ENCODE results near the gene CD53.

The CD53 gene

GRCh38 chr1:110936567-110936966, 63.6 kb downstream of the CD53 start:
- no peak for TF ChIP-seq SPI1 (IDR thresholded peaks at IDR 0.05; ENCODE audit: low read depth, low read length)
- TF ChIP-seq TAF1 (IDR thresholded peaks at IDR 0.05; ENCODE audit: low read depth, low read length), result no peak
- no peak for TF ChIP-seq POLR2AphosphoS5 (IDR thresholded peaks at IDR 0.05; ENCODE audit: low read depth, low read length)
- no peak for TF ChIP-seq PAX5 (IDR thresholded peaks at IDR 0.05; ENCODE audit: insufficient read depth, low read length, severe bottlenecking)
- TF ChIP-seq POU2F2 (IDR thresholded peaks at IDR 0.05; ENCODE audit: low read depth, low read length), result no peak
- no peak for TF ChIP-seq POLR2A (IDR thresholded peaks at IDR 0.05; ENCODE audit: low read depth, low read length)
- no peak for FAIRE-seq

GRCh38 chr1:110944806-110945205, 71.9 kb downstream of the CD53 start:
- TF ChIP-seq TAF1 (IDR thresholded peaks at IDR 0.05; ENCODE audit: low read depth, low read length) (no peak), POLR2A (IDR thresholded peaks at IDR 0.05; ENCODE audit: low read depth, low read length) (no peak), SPI1 (IDR thresholded peaks at IDR 0.05; ENCODE audit: low read depth, low read length) (no peak), POU2F2 (IDR thresholded peaks at IDR 0.05; ENCODE audit: low read depth, low read length) (no peak), PAX5 (IDR thresholded peaks at IDR 0.05; ENCODE audit: insufficient read depth, low read length, severe bottlenecking) (no peak), POLR2AphosphoS5 (IDR thresholded peaks at IDR 0.05; ENCODE audit: low read depth, low read length) (no peak)
- DNase-seq (ENCODE audit: insufficient read length, low spot score) (no peak), FAIRE-seq (no peak)

More at GRCh38 chr1:110936567-110936966, 63.6 kb downstream of the CD53 start:
- no peak for DNase-seq (ENCODE audit: insufficient read length, low spot score)

- TF ChIP-seq TAF1 (IDR thresholded peaks at IDR 0.05; ENCODE audit: low read depth, low read length), result no peak
- TF ChIP-seq POU2F2 (IDR thresholded peaks at IDR 0.05; ENCODE audit: low read depth, low read length), result no peak
- TF ChIP-seq PAX5 (IDR thresholded peaks at IDR 0.05; ENCODE audit: insufficient read depth, low read length, severe bottlenecking), result no peak
- TF ChIP-seq SPI1 (IDR thresholded peaks at IDR 0.05; ENCODE audit: low read depth, low read length), result no peak
- TF ChIP-seq POLR2A (IDR thresholded peaks at IDR 0.05; ENCODE audit: low read depth, low read length), result no peak
- TF ChIP-seq POLR2AphosphoS5 (IDR thresholded peaks at IDR 0.05; ENCODE audit: low read depth, low read length), result no peak
- FAIRE-seq (no peak), DNase-seq (ENCODE audit: insufficient read length, low spot score) (no peak)
Measured at GRCh38 chr1:110945626-110946025, 72.7 kb downstream of the CD53 start.

- FAIRE-seq (no peak), DNase-seq (ENCODE audit: insufficient read length, low spot score) (no peak)
- TF ChIP-seq TAF1 (IDR thresholded peaks at IDR 0.05; ENCODE audit: low read depth, low read length) (no peak), POLR2AphosphoS5 (IDR thresholded peaks at IDR 0.05; ENCODE audit: low read depth, low read length) (no peak), POLR2A (IDR thresholded peaks at IDR 0.05; ENCODE audit: low read depth, low read length) (no peak)
Measured at GRCh38 chr1:110948038-110948810, 75.3 kb downstream of the CD53 start.

Measured in GM12891 (cell line).